ENCODE measurements around the gene LUC7L2.

Gene LUC7L2

GRCh38 chr7:139358541-139359365 lies 941 bp upstream of the LUC7L2 start:
- TF ChIP-seq CTCF (IDR thresholded peaks at IDR 0.05; ENCODE audit: low read length, missing control alignments), result no peak
- DNase-seq (ENCODE audit: low read depth), result peak; percentile 44

GRCh38 chr7:139360210-139360947 lies 685 bp downstream of the LUC7L2 start:
- no peak for TF ChIP-seq CTCF (IDR thresholded peaks at IDR 0.05; ENCODE audit: low read length, missing control alignments)
- DNase-seq (ENCODE audit: low read depth), result peak; percentile 92
- peak overlapping the region; percentile 95 for H3K4me3 ChIP-seq (replicated peaks; ENCODE audit: low read depth, low read length)

More at GRCh38 chr7:139358541-139359365, 941 bp upstream of the LUC7L2 start:
- peak overlapping the region; percentile 95 for H3K4me3 ChIP-seq (replicated peaks; ENCODE audit: low read depth, low read length)

GRCh38 chr7:139360948-139361307 lies 1.2 kb downstream of the LUC7L2 start:
- no peak for TF ChIP-seq CTCF (IDR thresholded peaks at IDR 0.05; ENCODE audit: low read length, missing control alignments)
- DNase-seq (ENCODE audit: low read depth), result no peak
- H3K4me3 ChIP-seq (replicated peaks; ENCODE audit: low read depth, low read length), result peak overlapping the region; percentile 95

- TF ChIP-seq CTCF (IDR thresholded peaks at IDR 0.05; ENCODE audit: low read length, missing control alignments), result no peak
- peak overlapping the region; percentile 95 for H3K4me3 ChIP-seq (replicated peaks; ENCODE audit: low read depth, low read length)
- DNase-seq (ENCODE audit: low read depth), result no peak
Measured at GRCh38 chr7:139361523-139361922, 1.8 kb downstream of the LUC7L2 start.

GRCh38 chr7:139362302-139362701 lies 2.6 kb downstream of the LUC7L2 start:
- TF ChIP-seq CTCF (IDR thresholded peaks at IDR 0.05; ENCODE audit: low read length, missing control alignments), result no peak
- peak; percentile 15 for DNase-seq (ENCODE audit: low read depth)
- peak overlapping the region; percentile 95 for H3K4me3 ChIP-seq (replicated peaks; ENCODE audit: low read depth, low read length)

- TF ChIP-seq CTCF (IDR thresholded peaks at IDR 0.05; ENCODE audit: low read length, missing control alignments), result no peak
- DNase-seq (ENCODE audit: low read depth), result no peak
- no peak overlapping the region for H3K4me3 ChIP-seq (replicated peaks; ENCODE audit: low read depth, low read length)
Measured at GRCh38 chr7:139362981-139363380, 3.3 kb downstream of the LUC7L2 start.

All from fibroblast of pulmonary artery (primary cell).